GM19463 (cell line): ENCODE data around the gene SVEP1.
"Not testable (repeated sequence)": the region's sequence is repeated elsewhere in the genome, so short reads cannot be mapped to it uniquely, and the experiment has no call there.

Experiments
- ATAC-seq: cut with Tn5 transposase; IDR thresholded peaks from one replicate; pipeline ENCODE4 v1.9.1; 2021; ENCODE audit warnings: mild to moderate bottlenecking, moderate library complexity; ENCODE audit not compliant: unreplicated experiment

The SVEP1 gene

GRCh38 chr9:110579862-110580219 is 300 bp upstream of the SVEP1 start:
- no peak for ATAC-seq

DNA sequence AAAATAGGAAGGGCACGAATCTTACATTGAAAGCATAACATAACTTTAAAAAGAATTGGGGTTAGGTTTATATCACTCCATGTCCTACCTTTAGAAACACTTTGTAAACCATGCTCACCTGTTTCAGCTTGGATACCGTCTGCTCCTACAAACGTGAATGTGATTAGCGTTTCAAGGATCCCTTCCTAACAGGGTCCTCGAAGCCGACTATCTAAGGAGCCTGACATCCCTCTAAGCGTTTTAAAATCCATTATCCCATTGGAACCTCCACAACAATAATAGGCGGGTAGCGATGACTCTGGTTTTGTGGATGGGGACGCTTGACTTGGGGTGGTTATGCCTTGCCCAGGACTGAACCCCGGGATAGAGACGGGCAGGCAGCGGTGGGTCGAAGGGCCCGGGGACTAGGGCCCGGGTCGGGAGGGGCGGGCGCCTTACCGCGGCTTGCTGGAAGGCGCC is 937 bp downstream of the SVEP1 start:
- ATAC-seq: no peak

DNA sequence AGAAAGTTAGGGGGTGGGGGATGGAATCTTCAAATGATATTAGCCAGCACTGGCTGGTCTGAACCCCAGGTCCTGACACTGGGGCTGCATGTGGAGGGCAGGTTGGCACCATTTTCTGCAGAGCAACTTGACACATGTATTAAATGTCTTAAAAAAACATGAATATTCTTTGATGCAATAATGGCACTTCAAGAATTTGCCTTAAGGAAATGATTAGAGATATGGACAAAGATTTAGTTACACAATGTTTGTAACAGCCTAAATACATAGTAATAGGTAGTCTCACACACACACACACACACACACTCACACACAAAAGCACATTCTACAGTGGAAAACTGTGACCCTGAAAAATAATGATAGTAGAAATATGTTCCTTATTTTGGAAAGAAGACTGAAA is 3.6 kb downstream of the SVEP1 start:
- no peak for ATAC-seq

GRCh38 chr9:110575169-110575568 is 4.4 kb downstream of the SVEP1 start:
- ATAC-seq: no peak

DNA sequence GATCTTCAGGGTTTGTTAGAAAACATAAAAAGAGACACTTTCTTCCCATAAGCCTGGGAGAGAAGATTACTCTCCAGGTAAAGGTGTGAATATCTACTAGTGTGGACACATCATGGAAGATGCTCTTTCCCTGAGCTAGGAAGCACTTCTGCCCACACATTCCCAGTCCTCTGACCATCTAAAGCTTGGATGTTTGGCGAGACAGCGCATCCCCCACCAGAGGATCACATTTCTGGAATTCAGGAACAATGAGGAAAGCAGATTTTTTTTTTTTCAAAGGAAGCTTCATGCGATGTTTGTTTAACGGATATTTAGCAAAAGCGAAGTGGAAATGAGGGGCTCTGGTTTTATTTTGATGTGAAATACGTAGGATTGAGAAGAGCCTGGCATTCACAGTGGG is 6.2 kb downstream of the SVEP1 start:
- ATAC-seq: no peak

DNA sequence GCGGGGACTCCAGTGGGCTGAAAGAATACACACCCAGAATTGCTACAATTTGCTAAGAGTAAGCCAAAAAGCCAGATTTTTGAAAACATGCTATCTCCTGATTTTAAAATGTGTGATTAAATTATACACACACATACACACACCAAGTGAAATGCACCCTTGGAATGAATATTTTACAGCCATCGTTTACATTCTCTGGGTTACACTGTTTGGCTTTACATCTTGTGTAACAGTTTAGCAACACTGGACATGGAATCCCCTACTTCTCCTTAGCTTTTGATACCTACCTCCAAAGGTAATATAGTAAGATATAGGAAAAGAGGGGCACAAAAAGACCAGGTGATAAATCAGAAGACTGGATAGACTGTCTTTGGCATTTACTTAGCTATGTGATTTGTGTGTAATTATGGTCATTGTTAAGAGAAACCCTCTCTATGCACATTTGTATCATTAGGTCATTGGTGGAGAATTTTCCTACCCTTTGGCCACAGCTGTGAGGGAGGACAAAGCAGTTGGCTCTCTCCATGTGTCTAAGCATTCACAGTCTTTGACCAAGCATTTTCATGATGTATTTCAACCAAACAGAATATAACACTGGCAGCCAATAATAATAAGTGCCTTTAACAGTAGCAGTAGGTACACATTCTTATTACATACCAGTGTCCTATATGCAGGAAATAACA is 7.6 kb downstream of the SVEP1 start:
- no peak for ATAC-seq

DNA sequence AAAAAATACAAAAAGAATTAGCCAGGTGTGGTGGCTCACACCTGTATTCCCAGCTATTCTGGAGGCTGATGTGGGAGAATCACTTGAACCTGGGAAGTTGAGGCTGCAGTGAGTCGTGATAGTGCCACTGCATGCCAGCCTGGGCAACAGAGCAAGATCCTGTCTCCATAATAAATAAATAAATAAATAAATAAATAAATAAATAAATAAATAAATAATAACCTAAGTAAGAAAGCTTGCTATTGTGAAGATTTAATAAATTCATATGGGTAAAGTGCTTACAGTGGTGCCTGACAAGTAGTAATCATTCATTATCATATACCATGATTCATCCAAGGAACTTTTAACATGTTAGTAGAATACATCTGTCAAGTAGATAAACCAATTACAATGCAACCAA is 13.4 kb downstream of the SVEP1 start:
- ATAC-seq: no peak

DNA sequence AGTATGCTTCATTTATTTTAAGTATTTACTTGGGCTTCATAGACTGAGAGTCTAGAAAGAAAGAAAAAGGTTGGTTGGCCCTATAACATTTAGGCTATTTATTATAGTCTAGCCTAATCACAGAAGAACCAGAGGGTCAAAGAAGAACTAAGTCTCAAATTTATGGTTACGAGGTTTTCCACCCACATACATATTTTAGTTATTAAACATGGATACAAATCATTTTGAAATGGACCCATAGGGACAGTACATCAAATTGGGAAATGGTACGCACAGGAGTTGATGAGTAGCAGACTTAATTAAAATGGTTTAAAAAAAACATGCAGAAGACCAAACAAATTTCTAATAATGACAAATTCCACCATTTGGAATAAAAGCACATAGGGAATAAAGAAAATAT is 17.7 kb downstream of the SVEP1 start:
- ATAC-seq: no peak

DNA sequence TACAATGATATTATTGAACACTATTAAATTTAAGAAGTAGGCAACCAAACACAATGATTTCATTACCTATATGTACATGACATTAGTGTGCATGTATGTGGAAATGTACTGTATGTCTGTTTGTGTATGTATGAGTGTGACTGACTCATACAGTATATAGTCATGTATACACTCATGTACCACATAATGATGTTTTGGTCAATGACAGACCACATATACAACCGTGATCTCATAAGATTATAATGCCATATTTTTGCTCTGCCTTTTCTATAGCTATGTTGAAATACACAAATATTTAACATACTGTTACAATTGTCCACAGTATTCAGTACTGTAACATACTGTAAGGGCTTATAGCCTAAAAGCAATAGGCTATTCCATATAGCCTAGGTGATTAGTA is 19.7 kb downstream of the SVEP1 start:
- no peak for ATAC-seq

GRCh38 chr9:110555551-110556331 is 23.8 kb downstream of the SVEP1 start:
- ATAC-seq: no peak

DNA sequence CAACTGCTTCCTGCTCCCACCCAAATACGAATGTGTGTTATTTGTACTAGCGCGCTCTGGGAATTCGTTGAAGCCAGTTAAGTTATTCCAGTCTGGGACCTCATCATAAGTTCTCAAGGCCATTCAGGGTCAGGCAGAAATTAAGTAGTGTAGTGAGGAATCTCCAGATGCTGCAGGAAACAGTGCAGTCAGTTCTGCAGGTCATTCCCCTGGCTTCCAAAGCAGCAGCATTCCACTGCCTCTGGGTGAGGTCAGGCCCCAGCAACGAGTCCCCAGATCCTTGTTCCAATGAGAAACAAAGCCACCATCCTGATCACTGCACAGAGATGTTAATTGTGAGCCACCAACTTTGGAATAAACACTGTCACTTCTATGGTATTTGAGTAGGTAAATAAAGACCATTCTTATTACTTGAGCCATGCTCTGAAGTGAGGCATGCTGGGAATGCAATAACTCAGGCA is 33.1 kb downstream of the SVEP1 start:
- no peak for ATAC-seq

GRCh38 chr9:110545705-110546104 is 33.8 kb downstream of the SVEP1 start:
- ATAC-seq: no peak

DNA sequence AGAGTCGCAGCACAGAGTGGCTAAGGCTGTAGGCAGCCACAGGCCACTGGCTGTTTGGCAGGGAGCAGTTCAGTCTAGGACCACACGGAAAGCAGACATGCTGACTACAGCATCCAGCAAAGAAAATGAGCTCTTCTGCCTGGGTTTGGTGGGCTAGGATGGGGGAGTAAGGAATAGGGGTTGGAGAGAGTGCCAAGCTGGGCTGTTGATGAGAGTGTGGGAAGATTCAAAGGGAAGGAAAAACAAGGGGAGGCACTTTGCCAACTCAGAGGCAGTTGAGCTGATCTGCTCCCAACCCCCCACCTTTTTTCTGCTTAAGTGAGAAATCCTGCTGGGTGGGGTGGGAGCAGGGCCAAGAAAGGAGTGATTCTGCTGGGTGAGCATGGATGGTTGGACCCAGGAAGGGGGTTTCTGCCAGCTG is 35.9 kb downstream of the SVEP1 start:
- ATAC-seq: no peak

DNA sequence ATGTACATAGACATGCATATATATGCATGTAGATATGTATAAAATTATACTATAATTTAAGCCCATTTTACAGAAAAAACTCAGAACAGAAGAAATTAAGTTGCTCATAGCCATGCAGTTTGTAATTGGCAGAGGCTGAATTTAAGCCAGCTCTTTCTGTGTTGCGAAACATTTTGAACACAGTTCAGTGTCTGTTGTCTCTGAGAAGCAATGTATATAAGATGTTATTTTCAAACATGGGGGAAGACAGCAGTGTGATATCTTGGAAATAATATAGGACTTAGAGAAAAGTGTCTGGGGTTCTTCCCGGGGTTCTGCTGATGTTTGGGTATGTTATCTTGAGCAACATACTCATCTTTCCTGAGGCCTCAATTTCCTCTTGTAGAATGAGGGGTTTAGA is 37.6 kb downstream of the SVEP1 start:
- no peak for ATAC-seq

DNA sequence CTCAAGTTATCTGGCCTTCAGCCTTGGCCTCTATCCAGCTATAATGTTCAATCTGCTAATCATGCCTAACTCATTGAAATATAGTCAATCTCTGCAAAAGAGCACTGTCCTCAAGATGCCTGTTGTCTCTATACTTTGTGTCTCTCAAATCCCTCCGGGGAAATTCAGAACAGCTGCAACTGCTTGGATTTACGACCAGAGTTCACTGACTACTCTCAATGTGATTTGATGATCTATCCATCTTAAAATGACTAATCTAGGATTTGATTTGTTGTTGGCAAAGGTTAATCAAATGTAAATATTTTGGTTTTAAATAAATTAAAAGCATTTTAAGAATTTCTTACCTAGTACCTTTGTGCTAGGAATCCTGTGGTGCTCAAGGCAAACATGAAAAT is 40.9 kb downstream of the SVEP1 start:
- no peak for ATAC-seq

DNA sequence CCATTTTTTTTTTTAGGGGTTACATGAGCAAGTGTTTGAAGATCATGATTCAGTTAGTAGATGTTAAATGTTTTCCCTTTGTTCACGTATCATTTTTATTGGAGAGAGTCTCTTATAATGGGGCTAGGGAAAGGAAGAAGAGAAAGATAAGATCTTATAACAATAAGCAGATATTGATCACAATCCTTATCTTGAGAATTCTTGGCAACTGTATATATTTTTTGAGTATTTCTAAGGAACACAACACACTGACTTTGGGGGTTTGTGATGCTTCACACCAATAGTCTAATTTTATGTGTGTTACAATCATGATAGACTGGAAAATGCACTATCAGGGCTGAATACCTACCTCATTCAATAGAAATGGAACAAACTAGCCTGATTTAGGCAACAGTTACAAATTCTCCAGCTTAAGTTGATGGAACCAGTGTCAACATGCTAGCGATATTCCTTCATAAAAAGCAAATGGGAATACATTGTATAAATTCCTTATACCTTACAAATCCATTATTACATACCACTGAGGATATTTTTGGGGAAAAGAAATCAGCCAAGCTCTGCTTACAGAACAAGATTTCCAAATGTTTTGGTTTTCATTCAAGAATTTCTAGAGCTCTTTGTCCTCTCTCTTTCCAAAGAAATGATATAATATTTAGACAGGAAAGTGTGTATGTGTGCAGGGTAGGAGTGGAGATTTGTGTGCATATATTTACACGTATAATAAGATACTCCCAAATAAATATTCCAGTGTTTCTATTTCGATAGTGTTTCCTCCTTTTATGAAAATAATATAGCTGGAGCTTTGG is 41.5 kb downstream of the SVEP1 start:
- no peak for ATAC-seq

DNA sequence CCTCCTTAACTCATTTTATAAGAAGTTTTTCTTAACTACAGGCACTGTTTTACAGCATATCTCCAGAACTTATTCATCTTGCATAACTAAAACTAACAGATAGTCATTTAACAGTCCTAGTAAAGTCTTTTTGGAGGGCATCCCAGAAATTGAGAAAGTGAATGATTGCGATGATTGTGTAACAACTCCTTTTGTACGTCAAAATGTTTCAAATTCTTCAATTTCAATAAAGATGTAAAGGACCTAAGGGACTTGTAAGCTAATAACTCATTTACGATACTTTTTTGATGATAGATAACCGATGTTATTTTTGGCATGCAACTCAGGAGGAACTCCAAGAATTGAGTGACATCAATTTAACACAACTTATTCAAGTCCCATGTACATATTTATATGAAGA is 42.7 kb downstream of the SVEP1 start:
- ATAC-seq: no peak

- ATAC-seq: not testable (repeated sequence)
Observed at GRCh38 chr9:110534162-110534561, 45.4 kb downstream of the SVEP1 start.

DNA sequence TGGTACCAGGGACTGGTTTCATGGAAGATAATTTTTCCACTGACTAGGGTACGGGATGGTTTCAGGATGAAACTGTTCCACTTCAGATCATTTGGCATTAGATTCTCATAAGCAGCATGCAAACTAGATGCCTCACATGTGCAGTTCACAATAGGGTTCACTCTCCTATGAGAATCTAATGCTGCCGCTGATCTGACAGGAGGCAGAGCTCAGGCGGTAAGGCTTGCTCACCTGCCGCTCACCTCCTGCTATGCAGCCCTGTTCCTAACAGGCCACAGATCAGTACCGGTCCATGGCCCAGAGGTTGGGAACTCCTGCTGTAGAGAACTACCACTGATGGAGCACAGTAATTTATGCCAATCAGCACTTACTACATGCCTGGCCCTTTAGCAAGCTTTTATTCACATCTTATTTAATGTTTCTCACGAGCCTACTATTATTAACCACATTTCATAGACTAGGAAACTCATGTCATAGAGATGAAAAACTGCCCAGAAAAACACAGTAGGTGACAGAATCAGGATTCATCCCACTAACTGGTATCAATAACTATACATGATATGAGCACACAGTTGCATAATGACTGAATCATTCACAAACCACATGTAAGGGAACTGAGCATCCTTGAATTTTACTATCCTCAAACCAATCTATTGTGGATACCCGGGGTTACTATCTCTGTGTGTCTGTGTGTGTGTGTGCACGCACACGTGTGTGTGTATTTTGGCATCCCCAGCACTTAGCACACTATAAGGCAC is 46.5 kb downstream of the SVEP1 start:
- no peak for ATAC-seq

- no peak for ATAC-seq
Observed at GRCh38 chr9:110531776-110532175, 47.8 kb downstream of the SVEP1 start.

- not testable (repeated sequence) for ATAC-seq
Observed at GRCh38 chr9:110531241-110531640, 48.3 kb downstream of the SVEP1 start.
